Activated naive CD4-positive, alpha-beta T cell (primary cell): Measurements from ENCODE around the gene AUNIP.

ENCODE experiments used
- DNase-seq, 4 experiments: peaks; one replicate each; lab custom pipeline; 2025; lab: John Stamatoyannopoulos, UW

The AUNIP gene

GRCh38 chr1:25888426-25888987, 29.2 kb upstream of the AUNIP start:
- DNase-seq = no peak

- no peak for DNase-seq
Observed at GRCh38 chr1:25885602-25886001, 26.3 kb upstream of the AUNIP start.

- DNase-seq = no peak
Observed at GRCh38 chr1:25881266-25881665, 22.0 kb upstream of the AUNIP start.

- no peak for DNase-seq
Observed at GRCh38 chr1:25880518-25880917, 21.3 kb upstream of the AUNIP start.

GRCh38 chr1:25879675-25880074, 20.4 kb upstream of the AUNIP start:
- DNase-seq = no peak

GRCh38 chr1:25878690-25879089, 19.4 kb upstream of the AUNIP start:
- DNase-seq = no peak

GRCh38 chr1:25877155-25877554, 17.9 kb upstream of the AUNIP start:
- DNase-seq = no peak

- no peak for DNase-seq
Observed at GRCh38 chr1:25876693-25877077, 17.4 kb upstream of the AUNIP start.

GRCh38 chr1:25875856-25876692, 16.8 kb upstream of the AUNIP start:
- DNase-seq = no peak

- peak in 3 of 4 experiments; percentile 18 to 54 (median 40) for DNase-seq
Observed at GRCh38 chr1:25875154-25875855, 16.0 kb upstream of the AUNIP start, which contains the start of gene PAQR7. Gene PAQR7 (minus strand): TSS chr1:25875708. CDS start chr1:25863839, 11,869 bp downstream.

- no peak for DNase-seq
Observed at GRCh38 chr1:25874635-25875153, 15.4 kb upstream of the AUNIP start.

GRCh38 chr1:25874209-25874608, 15.0 kb upstream of the AUNIP start:
- no peak for DNase-seq

- DNase-seq = no peak
Observed at GRCh38 chr1:25873120-25873519, 13.9 kb upstream of the AUNIP start.

GRCh38 chr1:25872713-25873112, 13.5 kb upstream of the AUNIP start:
- DNase-seq = no peak

GRCh38 chr1:25871704-25872494, 12.6 kb upstream of the AUNIP start:
- DNase-seq = no peak

GRCh38 chr1:25871086-25871703, 11.9 kb upstream of the AUNIP start:
- DNase-seq = no peak

- no peak for DNase-seq
Observed at GRCh38 chr1:25870614-25871013, 11.4 kb upstream of the AUNIP start.

- DNase-seq = no peak
Observed at GRCh38 chr1:25869909-25870606, 10.8 kb upstream of the AUNIP start.

- DNase-seq = no peak
Observed at GRCh38 chr1:25867210-25867991, 8.1 kb upstream of the AUNIP start.

- DNase-seq = no peak
Observed at GRCh38 chr1:25866288-25866687, 7.0 kb upstream of the AUNIP start.
